Keratinocyte (primary cell): Measurements from ENCODE around the gene MTCP1. TPM values are rescaled to one million over a fixed set of nuclear protein-coding genes. Genes with fewer than 3 reads are reported as not detected.

Experiments
- DNase-seq: peaks from one replicate; pipeline ENCODE4 v3.0.0-alpha.2; 2011; ENCODE audit warnings: low read depth, missing footprints, low spot score
- FAIRE-seq: peaks from 2 replicates; lab custom pipeline; 2011; peaks lifted over from hg19 to GRCh38; lab: Jason Lieb, UNC
- H2AFZ ChIP-seq: 2 replicates; pipeline ENCODE4 v1.6.0; 2012; ENCODE audit warnings: low read length, control low read depth, inconsistent platforms; ENCODE audit not compliant: control insufficient read depth
- H3K27ac ChIP-seq: 2 replicates; pipeline ENCODE4 v1.5.1; 2011; ENCODE audit warnings: low read length; ENCODE audit not compliant: control insufficient read depth, insufficient read depth
- H3K27me3 ChIP-seq: 3 replicates; pipeline ENCODE4 v1.6.0; 2011; ENCODE audit warnings: low read length; ENCODE audit not compliant: control insufficient read depth, insufficient read depth; ENCODE audit errors: extremely low read depth
- H3K36me3 ChIP-seq, 2 experiments: 2 replicates in 1 of 2; 3 replicates in 1 of 2; pipeline ENCODE4 v1.5.1; 2011; ENCODE audit warnings: low read length in 2 of 2, mild to moderate bottlenecking in 1 of 2; ENCODE audit not compliant: control insufficient read depth in 2 of 2, insufficient read depth in 2 of 2; ENCODE audit errors: extremely low read depth in 1 of 2
- H3K4me1 ChIP-seq: 3 replicates; pipeline ENCODE4 v1.5.1; 2011; ENCODE audit warnings: low read length; ENCODE audit not compliant: control insufficient read depth, insufficient read depth; ENCODE audit errors: extremely low read depth
- H3K4me2 ChIP-seq: 3 replicates; pipeline ENCODE4 v1.6.0; 2011; ENCODE audit warnings: low read depth, low read length; ENCODE audit not compliant: control insufficient read depth, insufficient read depth; ENCODE audit errors: extremely low read depth
- H3K4me3 ChIP-seq, 3 experiments: fragments of 200-600 bp in 1 of 3; sonication (generic) in 1 of 3; 2 replicates in 2 of 3; 3 replicates in 1 of 3; pipeline ENCODE4 v1.5.1; 2011 to 2016; ENCODE audit warnings: low read length in 3 of 3, mild to moderate bottlenecking in 3 of 3, control low read depth in 2 of 3, inconsistent platforms in 1 of 3, low read depth in 1 of 3, mixed read lengths in 1 of 3, mixed run types in 1 of 3, moderate library complexity in 1 of 3; ENCODE audit not compliant: control insufficient read depth in 2 of 3, insufficient read depth in 2 of 3; ENCODE audit errors: extremely low read depth in 1 of 3
- H3K79me2 ChIP-seq: 2 replicates; pipeline ENCODE4 v1.6.0; 2012; ENCODE audit warnings: low read length; ENCODE audit not compliant: control insufficient read depth, insufficient read depth
- H3K9ac ChIP-seq: 3 replicates; pipeline ENCODE4 v1.6.0; 2011; ENCODE audit warnings: low read length; ENCODE audit not compliant: control insufficient read depth, insufficient read depth; ENCODE audit errors: extremely low read depth
- H3K9me1 ChIP-seq: 3 replicates; pipeline ENCODE4 v1.6.0; 2011; ENCODE audit warnings: low read length; ENCODE audit not compliant: control insufficient read depth, insufficient read depth; ENCODE audit errors: extremely low read depth
- H3K9me3 ChIP-seq: 2 replicates; pipeline ENCODE4 v1.5.1; 2012; ENCODE audit warnings: low read depth, low read length; ENCODE audit not compliant: control insufficient read depth
- H4K20me1 ChIP-seq: 3 replicates; pipeline ENCODE4 v1.6.0; 2011; ENCODE audit warnings: low read length; ENCODE audit not compliant: control insufficient read depth, insufficient read depth; ENCODE audit errors: extremely low read depth
- EZH2 ChIP-seq: IDR thresholded peaks from one replicate; pipeline ENCODE4 v1.6.1; 2012; ENCODE audit warnings: inconsistent platforms, mild to moderate bottlenecking, low read length, moderate library complexity
- dilution Hi-C: fragments of 300-500 bp; cut with MboI; formaldehyde crosslinking; loops from one replicate; pipeline ENCODE4 v1.7.0; 2020; ENCODE audit warnings: low sequenced_read_pairs; ENCODE audit not compliant: extremely low pct_ligation_motif_present
- polyA plus RNA-seq, 5 experiments: library from polyadenylated mRNA; depleted of rRNA in 3 of 5; stranded (reverse) in 3 of 5; stranded (forward) in 1 of 5; unstranded in 1 of 5; fragments of >200 nt; gene quantifications; 1 replicate in 1 of 5; 2 replicates in 3 of 5; 3 replicates in 1 of 5; pipeline versions ENCODE4 v1.2.1 to v1.2.3, GENCODE V29; 2011 to 2012; ENCODE audit warnings: missing spikeins in 2 of 5, low read depth in 1 of 5, low replicate concordance in 1 of 5
- TF ChIP-seq, protein P1 (sequence below), 3 experiments: IDR thresholded peaks in 1 of 3; conservative IDR thresholded peaks in 1 of 3; optimal IDR thresholded peaks in 1 of 3; 2 replicates in 2 of 3; 3 replicates in 1 of 3; pipeline versions ENCODE3 to v1.5.1; 2011; ENCODE audit warnings: low read length in 3 of 3, mild to moderate bottlenecking in 3 of 3, moderate library complexity in 2 of 3, control low read depth in 1 of 3, inconsistent platforms in 1 of 3; ENCODE audit not compliant: insufficient read depth in 2 of 3; ENCODE audit errors: extremely low read depth in 1 of 3

The MTCP1 gene
- polyA plus RNA-seq, 1 donor (not counting 4 experiments of a cell fraction or from before 2014, with no cell fraction given): 20.2 TPM

DNA sequence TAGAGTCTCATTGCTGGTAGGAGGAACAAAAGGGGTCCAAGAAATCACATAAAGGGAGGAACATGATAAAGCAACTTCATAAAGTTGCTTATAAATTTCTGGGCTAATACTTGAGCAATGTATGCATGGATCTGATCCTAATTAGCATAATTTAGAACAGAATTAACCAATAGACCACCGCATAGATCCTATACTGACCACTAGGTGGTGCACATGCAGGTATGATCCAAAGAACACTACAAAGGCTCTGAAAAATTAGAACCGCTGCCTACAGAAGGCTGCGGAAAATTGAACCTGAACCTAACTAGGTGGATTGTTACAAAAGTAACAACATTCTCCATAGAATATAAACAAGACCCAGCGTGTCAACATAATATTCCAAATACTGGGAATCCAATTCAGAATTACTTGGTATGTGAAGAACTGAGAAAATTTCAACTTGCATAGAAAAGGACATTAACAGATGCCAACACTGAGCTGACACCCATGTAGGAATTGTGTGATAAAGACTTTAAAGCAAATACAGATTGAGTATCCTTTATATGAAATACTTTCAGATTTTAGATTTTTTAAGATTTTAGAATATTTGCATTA is 23.6 kb upstream of the MTCP1 start:
- Histone ChIP-seq H3K4me3 (no peak overlapping the region), H3K9ac (no peak overlapping the region), H3K9me3 (no peaks in the 10 kb centered on the region), H4K20me1 (no peaks in the 10 kb centered on the region), H3K9me1 (no peaks in the 10 kb centered on the region), H2AFZ (no peak overlapping the region), H3K27me3 (no peaks in the 10 kb centered on the region), H3K36me3 (no peaks in the 10 kb centered on the region), H3K4me2 (no peak overlapping the region), H3K4me1 (no peaks in the 10 kb centered on the region), H3K79me2 (no peaks in the 10 kb centered on the region), H3K27ac (no peak overlapping the region)
- no peak for FAIRE-seq
- no peak for TF ChIP-seq EZH2
- TF ChIP-seq, protein P1, sequence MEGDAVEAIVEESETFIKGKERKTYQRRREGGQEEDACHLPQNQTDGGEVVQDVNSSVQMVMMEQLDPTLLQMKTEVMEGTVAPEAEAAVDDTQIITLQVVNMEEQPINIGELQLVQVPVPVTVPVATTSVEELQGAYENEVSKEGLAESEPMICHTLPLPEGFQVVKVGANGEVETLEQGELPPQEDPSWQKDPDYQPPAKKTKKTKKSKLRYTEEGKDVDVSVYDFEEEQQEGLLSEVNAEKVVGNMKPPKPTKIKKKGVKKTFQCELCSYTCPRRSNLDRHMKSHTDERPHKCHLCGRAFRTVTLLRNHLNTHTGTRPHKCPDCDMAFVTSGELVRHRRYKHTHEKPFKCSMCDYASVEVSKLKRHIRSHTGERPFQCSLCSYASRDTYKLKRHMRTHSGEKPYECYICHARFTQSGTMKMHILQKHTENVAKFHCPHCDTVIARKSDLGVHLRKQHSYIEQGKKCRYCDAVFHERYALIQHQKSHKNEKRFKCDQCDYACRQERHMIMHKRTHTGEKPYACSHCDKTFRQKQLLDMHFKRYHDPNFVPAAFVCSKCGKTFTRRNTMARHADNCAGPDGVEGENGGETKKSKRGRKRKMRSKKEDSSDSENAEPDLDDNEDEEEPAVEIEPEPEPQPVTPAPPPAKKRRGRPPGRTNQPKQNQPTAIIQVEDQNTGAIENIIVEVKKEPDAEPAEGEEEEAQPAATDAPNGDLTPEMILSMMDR (optimal IDR thresholded peaks at IDR 0.05 in 1 of 3, IDR thresholded peaks at IDR 0.05 in 1 of 3, conservative IDR thresholded peaks at IDR 0.05 in 1 of 3; ENCODE audit: extremely low read depth in 1 of 3, insufficient read depth in 2 of 3, low read length in 3 of 3): peak in 2 of 3 experiments; percentile 33 to 39
- no peak for DNase-seq
- dilution Hi-C loops: no loop called here

GRCh38 chrX:155086961-155087735 is 16.2 kb upstream of the MTCP1 start:
- dilution Hi-C loops: no loop called here
- Histone ChIP-seq H3K9me1 (no peaks in the 10 kb centered on the region), H3K9ac (no peak overlapping the region), H3K79me2 (no peaks in the 10 kb centered on the region), H3K27ac (no peak overlapping the region), H3K36me3 (peaks cover 0 to 3% of the 10 kb centered on the region in 2 experiments), H3K4me3 (no peak overlapping the region), H3K4me1 (no peaks in the 10 kb centered on the region), H4K20me1 (no peaks in the 10 kb centered on the region), H3K27me3 (no peaks in the 10 kb centered on the region), H2AFZ (no peak overlapping the region), H3K4me2 (no peak overlapping the region), H3K9me3 (no peaks in the 10 kb centered on the region)
- no peak for TF ChIP-seq EZH2
- TF ChIP-seq, protein P1 (optimal IDR thresholded peaks at IDR 0.05 in 1 of 3, IDR thresholded peaks at IDR 0.05 in 1 of 3, conservative IDR thresholded peaks at IDR 0.05 in 1 of 3; ENCODE audit: extremely low read depth in 1 of 3, insufficient read depth in 2 of 3, low read length in 3 of 3): no peak
- FAIRE-seq: no peak
- DNase-seq: no peak
